Astrocyte of the cerebellum (primary cell): Measurements from ENCODE around the gene NDFIP1.

Experiments
- DNase-seq: peaks from one replicate; pipeline ENCODE4 v3.0.0-alpha.2; 2011; ENCODE audit warnings: low read depth
- H3K4me3 ChIP-seq: 2 replicates; pipeline ENCODE4 v1.5.1; 2011; ENCODE audit warnings: mild to moderate bottlenecking, low read depth, low read length, moderate library complexity
- in situ Hi-C: cut with HindIII; loops from 2 replicates; pipeline ENCODE4 v1.10.0; 2017; ENCODE audit warnings: low sequenced_read_pairs
- TF ChIP-seq, protein P1 (sequence below): IDR thresholded peaks from 2 replicates; pipeline ENCODE4 v1.5.1; 2012; ENCODE audit warnings: low read length, low read depth, moderate library complexity, mild to moderate bottlenecking; ENCODE audit errors: missing control alignments

The NDFIP1 gene

DNA sequence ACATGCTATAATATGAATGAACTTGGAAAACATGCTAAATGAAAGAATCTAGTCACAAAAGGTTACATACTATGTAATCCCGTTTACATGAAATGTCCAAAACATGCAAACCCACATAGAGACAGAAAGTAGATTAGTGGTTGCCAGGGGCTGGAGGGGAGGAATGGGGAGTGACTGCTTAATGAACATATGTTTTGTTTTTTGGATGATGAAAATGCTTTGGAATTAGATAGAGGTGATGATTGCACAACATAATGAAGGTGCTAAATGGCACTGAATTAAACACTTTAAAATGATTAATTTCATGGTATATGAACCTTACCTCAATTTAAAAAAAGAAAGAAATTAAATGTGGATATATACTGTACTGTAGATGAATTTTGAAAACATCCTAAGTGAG is 17.6 kb upstream of the NDFIP1 start:
- H3K4me3 ChIP-seq = no peak overlapping the region
- no peak for DNase-seq
- TF ChIP-seq, protein P1, sequence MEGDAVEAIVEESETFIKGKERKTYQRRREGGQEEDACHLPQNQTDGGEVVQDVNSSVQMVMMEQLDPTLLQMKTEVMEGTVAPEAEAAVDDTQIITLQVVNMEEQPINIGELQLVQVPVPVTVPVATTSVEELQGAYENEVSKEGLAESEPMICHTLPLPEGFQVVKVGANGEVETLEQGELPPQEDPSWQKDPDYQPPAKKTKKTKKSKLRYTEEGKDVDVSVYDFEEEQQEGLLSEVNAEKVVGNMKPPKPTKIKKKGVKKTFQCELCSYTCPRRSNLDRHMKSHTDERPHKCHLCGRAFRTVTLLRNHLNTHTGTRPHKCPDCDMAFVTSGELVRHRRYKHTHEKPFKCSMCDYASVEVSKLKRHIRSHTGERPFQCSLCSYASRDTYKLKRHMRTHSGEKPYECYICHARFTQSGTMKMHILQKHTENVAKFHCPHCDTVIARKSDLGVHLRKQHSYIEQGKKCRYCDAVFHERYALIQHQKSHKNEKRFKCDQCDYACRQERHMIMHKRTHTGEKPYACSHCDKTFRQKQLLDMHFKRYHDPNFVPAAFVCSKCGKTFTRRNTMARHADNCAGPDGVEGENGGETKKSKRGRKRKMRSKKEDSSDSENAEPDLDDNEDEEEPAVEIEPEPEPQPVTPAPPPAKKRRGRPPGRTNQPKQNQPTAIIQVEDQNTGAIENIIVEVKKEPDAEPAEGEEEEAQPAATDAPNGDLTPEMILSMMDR = no peak
- in situ Hi-C loops = no loop called here

DNA sequence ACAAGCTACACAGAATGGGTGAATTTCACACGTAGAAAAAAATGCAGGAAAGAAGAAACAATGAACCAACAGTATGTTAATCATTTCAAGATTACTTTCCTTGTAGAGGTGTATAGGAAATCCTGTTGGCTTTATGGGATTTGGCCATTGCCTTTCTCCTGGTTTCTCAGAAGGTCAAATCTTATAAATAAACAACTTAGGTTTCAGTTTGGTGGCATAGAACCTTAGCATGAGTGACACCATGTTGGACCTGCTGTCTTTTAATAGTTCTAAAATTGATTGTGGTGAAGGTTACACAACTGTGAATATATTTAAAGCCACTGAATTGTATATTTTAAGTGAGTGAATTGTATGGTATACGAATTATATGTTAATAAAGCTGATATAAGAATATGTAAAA is 16.7 kb upstream of the NDFIP1 start:
- H3K4me3 ChIP-seq = no peak overlapping the region
- no peak for DNase-seq
- in situ Hi-C loops = no loop called here
- TF ChIP-seq, protein P1 = no peak

DNA sequence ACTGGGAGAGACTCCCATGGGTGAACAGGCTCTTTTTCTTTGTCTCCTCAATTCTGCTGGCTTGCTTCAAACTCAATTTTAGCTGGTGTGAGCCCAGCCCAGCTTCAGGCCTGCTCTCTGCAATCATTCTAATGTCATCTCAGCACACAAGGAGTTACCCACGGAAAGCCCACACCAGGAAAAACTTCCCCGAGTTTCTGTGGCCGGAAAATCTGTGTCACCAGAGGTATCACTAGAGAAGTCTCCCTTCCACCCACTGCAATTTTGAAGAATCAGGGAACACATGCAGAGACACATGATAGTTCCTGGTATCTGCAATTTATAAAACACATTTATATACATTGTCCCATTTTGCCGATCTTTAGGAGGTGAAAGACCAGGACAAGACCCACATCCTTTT is 13.5 kb upstream of the NDFIP1 start:
- DNase-seq = no peak
- TF ChIP-seq, protein P1 = no peak
- in situ Hi-C loops = no loop called here
- no peak overlapping the region for H3K4me3 ChIP-seq

DNA sequence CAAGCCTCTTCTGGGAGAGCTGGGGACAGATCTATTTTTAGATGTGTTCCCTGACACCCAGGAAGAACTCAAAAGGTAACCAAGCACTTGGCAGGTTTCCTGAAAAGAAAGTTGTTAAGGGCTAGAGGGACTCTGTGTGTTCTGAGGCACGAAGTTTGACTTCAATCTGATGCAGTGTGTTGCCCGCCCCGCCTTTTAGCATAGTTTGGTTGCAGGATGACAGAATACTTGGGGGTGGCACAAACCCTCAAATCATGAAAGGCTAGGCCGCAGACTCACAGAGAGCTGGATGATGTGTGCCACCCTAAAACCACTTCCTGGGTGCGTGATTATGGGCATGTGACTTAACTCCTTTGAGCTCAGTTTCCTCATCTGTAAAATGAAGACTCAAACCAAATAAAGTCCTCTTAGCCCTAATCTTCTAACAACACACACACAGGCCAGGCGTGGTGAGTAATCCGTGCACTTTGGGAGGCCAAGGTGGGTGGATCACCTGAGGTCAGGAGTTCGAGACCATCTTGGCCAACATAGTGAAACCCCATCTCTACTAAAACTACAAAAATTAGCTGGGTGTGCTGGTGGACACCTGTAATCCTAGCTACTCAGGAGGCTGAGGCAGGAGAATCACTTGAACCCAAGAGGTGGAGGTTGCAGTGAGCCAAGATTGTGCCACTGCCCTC is 12.8 kb upstream of the NDFIP1 start:
- TF ChIP-seq, protein P1 = no peak

DNA sequence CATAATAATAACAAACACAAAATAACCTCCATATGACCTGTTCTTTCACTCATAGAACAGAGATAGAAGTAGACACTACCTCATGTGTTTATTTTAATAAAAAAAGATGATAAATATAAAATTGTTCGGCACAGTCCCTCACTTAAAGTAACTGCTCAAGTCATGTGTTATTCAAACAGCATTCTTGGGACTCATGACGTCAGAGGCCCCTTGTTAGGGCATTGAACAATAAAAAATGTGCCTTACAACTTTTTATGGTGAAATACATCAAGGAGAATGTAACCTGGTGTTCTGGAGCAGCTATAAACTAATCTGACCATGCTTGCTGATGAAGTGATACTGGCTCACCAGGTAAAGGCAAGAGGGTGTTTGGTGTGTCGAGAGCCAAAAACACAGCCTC is 12.2 kb upstream of the NDFIP1 start:
- no peak overlapping the region for H3K4me3 ChIP-seq
- no peak for DNase-seq
- in situ Hi-C loops = no loop called here
- TF ChIP-seq, protein P1 = no peak

More for the DNA sequence above, 12.8 kb upstream of the NDFIP1 start:
- in situ Hi-C loops = no loop called here
- no peak overlapping the region for H3K4me3 ChIP-seq
- no peak for DNase-seq

DNA sequence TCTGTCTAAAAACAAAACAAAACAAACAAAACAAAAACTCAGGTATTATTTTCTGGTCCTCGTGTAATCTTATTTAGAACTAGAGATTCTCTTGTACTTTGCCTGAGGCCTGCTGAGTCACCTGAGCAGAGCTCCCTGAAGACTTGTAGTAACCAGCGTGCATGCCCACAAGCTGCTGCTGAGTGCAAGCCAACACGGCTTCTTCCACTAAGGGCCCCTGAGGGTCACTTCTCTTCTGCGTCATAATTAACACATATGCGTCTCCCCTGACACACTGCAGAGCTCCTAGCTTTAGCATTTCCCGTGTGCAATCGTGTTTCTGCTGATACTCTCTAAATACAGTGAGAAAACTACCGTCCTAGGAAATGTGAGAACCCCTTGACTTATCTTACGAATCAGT is 10.9 kb upstream of the NDFIP1 start:
- TF ChIP-seq, protein P1 = no peak
- no peak for DNase-seq
- in situ Hi-C loops = no loop called here
- no peak overlapping the region for H3K4me3 ChIP-seq
